Measurements from ENCODE around the gene NGFR.

NGFR gene

DNA sequence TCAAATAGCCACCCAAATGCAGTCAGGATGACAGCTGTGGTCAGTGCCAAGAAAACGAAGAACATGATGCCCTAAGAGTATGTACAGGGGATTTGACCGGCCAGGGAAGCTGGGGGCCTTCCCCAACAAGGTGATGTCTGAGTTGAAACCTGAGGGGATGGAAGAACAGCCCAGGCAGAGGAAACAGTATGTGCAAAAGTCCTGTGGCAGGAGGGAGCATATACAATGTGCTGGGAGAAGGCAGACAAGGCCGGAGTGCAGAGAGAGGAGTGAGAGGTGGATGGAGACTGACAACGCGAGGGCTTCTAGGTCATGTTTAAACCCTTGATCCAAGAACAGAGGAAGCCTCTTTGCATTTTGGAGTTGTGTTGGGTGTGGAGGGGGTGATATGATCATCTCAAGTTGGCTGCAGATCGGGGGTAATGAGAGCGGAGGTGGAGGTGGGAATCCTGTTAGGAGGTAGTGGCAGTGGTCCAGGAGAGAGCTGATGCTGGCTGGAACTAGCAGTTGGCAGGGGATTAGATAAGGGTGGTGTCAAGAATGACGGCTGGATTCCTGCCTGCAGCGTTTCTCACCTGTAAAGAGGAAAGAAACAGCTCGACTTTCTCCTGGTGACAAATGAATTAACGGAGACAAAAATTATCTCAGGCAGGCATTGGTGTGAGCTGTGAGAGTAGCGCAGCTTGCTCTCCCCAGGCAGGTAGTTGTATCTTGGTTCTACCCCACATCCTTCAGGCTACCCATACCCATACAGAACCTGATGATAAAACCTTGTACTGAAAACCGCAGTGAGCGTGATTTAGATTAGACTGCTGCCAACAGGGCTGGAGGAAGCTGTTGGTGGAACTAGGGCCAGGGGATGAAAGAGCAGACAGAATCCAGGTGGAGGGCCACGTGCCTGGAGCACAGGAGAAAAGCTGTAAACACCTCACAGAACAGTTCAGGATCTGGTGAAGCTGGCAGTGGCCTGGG, 37.2 kb upstream of the NGFR start:
- peaks cover 85% of the 10 kb centered on the region for H3K27me3 ChIP-seq
- no peaks in the 10 kb centered on the region for H3K4me1 ChIP-seq (ENCODE audit: control insufficient read depth in 1 of 2, insufficient read depth in 1 of 2, low read depth in 1 of 2, low read length in 1 of 2)
- no peaks in the 10 kb centered on the region for H3K9me3 ChIP-seq
- TF ChIP-seq, protein P1, sequence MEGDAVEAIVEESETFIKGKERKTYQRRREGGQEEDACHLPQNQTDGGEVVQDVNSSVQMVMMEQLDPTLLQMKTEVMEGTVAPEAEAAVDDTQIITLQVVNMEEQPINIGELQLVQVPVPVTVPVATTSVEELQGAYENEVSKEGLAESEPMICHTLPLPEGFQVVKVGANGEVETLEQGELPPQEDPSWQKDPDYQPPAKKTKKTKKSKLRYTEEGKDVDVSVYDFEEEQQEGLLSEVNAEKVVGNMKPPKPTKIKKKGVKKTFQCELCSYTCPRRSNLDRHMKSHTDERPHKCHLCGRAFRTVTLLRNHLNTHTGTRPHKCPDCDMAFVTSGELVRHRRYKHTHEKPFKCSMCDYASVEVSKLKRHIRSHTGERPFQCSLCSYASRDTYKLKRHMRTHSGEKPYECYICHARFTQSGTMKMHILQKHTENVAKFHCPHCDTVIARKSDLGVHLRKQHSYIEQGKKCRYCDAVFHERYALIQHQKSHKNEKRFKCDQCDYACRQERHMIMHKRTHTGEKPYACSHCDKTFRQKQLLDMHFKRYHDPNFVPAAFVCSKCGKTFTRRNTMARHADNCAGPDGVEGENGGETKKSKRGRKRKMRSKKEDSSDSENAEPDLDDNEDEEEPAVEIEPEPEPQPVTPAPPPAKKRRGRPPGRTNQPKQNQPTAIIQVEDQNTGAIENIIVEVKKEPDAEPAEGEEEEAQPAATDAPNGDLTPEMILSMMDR (IDR thresholded peaks at IDR 0.05): no peak
- H3K27ac ChIP-seq: no peak overlapping the region
- H3K4me3 ChIP-seq (ENCODE audit: low read depth in 1 of 2, low read length in 1 of 2): no peak overlapping the region
- no peaks in the 10 kb centered on the region for H3K36me3 ChIP-seq

DNA sequence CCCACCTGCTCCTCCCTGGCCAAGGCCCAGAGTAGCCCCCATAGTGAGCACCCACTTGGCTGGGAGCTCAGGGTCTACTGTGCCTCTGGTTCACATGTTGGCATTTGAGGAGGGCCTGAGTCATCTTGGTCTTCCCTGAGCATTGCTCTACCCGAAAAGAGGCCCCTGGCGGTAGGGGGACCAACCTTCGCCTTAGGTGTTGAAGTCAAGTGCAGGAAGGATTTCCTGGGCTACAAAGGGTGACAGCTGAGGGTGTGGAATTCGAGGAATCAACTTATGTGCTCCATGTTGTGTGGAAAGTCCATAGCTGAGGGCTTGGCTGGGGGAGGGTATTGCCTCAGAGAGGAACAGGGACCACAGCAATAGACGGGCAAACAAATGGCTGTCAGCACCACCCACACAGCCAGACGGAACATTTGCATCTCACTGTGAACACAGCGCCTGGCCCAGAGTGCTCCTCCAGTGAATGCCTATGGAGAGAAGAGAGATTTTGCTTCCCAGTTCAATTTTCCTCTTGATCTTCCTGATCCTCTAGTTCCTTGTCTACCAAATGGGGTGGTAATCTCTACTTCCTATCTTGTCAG, 35.6 kb upstream of the NGFR start:
- H3K4me3 ChIP-seq (ENCODE audit: low read depth in 1 of 2, low read length in 1 of 2): no peak overlapping the region
- H3K27me3 ChIP-seq: peaks cover 95% of the 10 kb centered on the region
- TF ChIP-seq, protein P1 (IDR thresholded peaks at IDR 0.05): no peak
- no peaks in the 10 kb centered on the region for H3K36me3 ChIP-seq
- H3K4me1 ChIP-seq (ENCODE audit: control insufficient read depth in 1 of 2, insufficient read depth in 1 of 2, low read depth in 1 of 2, low read length in 1 of 2): no peaks in the 10 kb centered on the region
- no peak overlapping the region for H3K27ac ChIP-seq
- no peaks in the 10 kb centered on the region for H3K9me3 ChIP-seq

DNA sequence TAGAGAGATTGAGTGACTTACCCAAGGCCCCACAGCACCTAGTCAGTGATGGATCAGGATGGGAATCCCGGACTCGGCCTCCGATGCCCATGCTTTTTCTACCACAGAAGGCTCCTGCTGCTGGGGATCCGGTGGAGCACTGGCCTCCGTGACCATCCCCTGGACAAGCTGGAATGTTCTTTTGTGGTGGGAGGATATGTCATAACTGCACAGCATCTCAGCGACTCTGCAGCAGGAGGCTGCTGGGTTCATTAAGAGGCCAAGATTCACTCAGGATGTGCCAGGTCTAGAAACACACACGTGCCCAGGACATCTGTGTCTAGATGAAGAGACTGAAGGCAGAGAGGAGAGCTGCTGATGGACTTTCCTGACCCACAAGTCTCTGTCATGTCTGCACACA, 34.7 kb upstream of the NGFR start:
- Histone ChIP-seq H3K36me3 (no peaks in the 10 kb centered on the region), H3K4me3 (ENCODE audit: low read depth in 1 of 2, low read length in 1 of 2) (no peak overlapping the region), H3K27ac (no peak overlapping the region), H3K27me3 (peaks cover 97% of the 10 kb centered on the region), H3K4me1 (ENCODE audit: control insufficient read depth in 1 of 2, insufficient read depth in 1 of 2, low read depth in 1 of 2, low read length in 1 of 2) (no peaks in the 10 kb centered on the region), H3K9me3 (no peaks in the 10 kb centered on the region)
- TF ChIP-seq, protein P1 (IDR thresholded peaks at IDR 0.05): no peak

DNA sequence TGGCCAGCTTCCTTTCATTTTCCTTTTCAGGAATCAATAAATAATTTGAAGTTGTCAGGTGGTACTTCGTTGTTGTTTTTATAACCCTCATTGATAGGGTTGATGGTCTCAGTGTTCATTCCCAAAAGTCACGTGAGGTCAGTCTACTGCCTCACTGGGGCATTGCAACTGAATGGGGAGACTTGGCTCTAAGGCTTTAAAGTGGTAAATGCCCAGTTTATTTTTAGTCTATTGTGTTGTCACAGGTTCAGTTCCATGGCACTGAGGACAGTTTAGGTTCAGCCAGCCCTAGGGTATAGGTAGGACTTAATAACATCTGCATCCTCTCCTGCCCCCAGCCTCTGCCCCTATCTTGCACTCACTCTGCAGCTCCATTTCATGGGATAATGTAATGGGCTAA, 33.5 kb upstream of the NGFR start:
- TF ChIP-seq, protein P1 (IDR thresholded peaks at IDR 0.05): no peak
- Histone ChIP-seq H3K4me1 (ENCODE audit: control insufficient read depth in 1 of 2, insufficient read depth in 1 of 2, low read depth in 1 of 2, low read length in 1 of 2) (no peaks in the 10 kb centered on the region), H3K36me3 (no peaks in the 10 kb centered on the region), H3K9me3 (no peaks in the 10 kb centered on the region), H3K27me3 (peaks cover 97% of the 10 kb centered on the region), H3K4me3 (ENCODE audit: low read depth in 1 of 2, low read length in 1 of 2) (no peak overlapping the region), H3K27ac (no peak overlapping the region)

DNA sequence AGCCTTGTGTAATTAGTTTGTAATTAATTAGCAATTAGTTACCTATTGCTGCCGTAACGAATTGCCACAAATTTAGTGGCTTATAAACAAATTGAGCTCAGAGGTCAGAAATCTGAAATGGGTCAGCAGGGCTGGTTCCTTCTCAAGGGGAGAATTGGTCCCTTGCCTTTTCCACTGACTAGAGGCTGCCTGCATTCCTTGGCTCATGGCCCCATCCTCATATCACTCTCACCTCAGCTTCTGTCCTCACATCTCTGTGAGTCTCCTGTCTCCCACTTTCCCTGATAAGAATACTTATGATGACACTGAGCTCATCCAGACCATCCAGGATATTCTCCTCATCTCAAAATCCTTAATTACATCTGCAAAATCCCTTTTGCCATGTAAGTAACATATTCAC, 31.0 kb upstream of the NGFR start:
- Histone ChIP-seq H3K9me3 (no peaks in the 10 kb centered on the region), H3K4me3 (ENCODE audit: low read depth in 1 of 2, low read length in 1 of 2) (no peak overlapping the region), H3K4me1 (ENCODE audit: control insufficient read depth in 1 of 2, insufficient read depth in 1 of 2, low read depth in 1 of 2, low read length in 1 of 2) (no peaks in the 10 kb centered on the region), H3K27ac (no peak overlapping the region), H3K27me3 (peaks cover 97% of the 10 kb centered on the region), H3K36me3 (no peaks in the 10 kb centered on the region)
- TF ChIP-seq, protein P1 (IDR thresholded peaks at IDR 0.05): no peak
